ENCODE measurements around the gene SP4.

GRCh38 chr7:21507627-21508343, 79.9 kb downstream of the SP4 start:
- TF ChIP-seq, protein P1, sequence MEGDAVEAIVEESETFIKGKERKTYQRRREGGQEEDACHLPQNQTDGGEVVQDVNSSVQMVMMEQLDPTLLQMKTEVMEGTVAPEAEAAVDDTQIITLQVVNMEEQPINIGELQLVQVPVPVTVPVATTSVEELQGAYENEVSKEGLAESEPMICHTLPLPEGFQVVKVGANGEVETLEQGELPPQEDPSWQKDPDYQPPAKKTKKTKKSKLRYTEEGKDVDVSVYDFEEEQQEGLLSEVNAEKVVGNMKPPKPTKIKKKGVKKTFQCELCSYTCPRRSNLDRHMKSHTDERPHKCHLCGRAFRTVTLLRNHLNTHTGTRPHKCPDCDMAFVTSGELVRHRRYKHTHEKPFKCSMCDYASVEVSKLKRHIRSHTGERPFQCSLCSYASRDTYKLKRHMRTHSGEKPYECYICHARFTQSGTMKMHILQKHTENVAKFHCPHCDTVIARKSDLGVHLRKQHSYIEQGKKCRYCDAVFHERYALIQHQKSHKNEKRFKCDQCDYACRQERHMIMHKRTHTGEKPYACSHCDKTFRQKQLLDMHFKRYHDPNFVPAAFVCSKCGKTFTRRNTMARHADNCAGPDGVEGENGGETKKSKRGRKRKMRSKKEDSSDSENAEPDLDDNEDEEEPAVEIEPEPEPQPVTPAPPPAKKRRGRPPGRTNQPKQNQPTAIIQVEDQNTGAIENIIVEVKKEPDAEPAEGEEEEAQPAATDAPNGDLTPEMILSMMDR (IDR thresholded peaks at IDR 0.05), result peak; percentile 48 to 76 (median 66)
- TF ChIP-seq POLR2AphosphoS5 (IDR thresholded peaks at IDR 0.05) (no peak), POLR2A (IDR thresholded peaks at IDR 0.05) (no peak), EP300 (IDR thresholded peaks at IDR 0.05) (no peak)

Data from sigmoid colon (tissue), 4 donors.